ENCODE data around the gene AGK.

Gene AGK

GRCh38 chr7:141598408-141598807 lies 47.2 kb downstream of the AGK start:
- H3K4me3 ChIP-seq (ENCODE audit: low read length): no peak overlapping the region
- no peak for DNase-seq (ENCODE audit: low read depth)
- TF ChIP-seq CTCF (conservative IDR thresholded peaks at IDR 0.05; ENCODE audit: low read length): no peak

DNA sequence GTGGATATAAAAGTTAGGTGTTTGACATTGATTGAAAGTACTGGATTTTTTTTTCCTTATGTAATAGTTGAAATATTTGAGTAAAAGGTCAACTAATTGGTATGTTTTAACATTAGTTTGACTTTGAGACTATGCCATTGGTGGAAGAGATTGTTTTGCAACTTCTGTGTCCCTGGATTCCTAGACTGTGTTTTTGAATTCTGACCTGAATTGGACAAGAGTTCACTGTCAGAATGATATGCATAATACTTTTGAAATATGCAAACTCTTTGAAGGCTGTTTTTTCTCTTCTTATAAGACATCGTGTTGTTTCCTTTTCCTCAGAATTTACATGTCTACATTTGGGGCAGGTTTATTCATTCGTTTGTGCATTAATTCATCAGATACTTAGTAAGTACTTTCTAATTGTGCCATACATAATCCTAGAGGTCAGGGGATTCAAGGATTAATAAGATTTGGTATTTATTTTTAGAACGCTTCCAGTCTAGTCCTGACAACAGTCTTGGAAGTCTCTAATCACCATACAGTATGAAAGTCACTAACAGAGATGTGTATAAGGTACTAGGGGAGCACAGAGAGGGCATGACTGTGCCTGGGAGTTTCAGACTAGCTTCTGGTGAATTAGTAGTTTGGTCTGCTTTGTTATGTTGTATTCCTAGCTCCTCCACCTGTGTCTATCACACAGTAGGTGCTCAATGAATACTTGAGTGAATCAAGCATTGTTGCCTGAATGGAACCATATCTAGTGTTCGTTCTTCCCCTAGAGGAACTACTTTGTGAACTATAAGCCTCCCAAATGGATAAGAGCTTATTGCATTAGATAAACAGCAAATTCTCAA lies 49.2 kb downstream of the AGK start:
- DNase-seq (ENCODE audit: low read depth): no peak
- TF ChIP-seq CTCF (conservative IDR thresholded peaks at IDR 0.05; ENCODE audit: low read length): no peak
- no peak overlapping the region for H3K4me3 ChIP-seq (ENCODE audit: low read length)

DNA sequence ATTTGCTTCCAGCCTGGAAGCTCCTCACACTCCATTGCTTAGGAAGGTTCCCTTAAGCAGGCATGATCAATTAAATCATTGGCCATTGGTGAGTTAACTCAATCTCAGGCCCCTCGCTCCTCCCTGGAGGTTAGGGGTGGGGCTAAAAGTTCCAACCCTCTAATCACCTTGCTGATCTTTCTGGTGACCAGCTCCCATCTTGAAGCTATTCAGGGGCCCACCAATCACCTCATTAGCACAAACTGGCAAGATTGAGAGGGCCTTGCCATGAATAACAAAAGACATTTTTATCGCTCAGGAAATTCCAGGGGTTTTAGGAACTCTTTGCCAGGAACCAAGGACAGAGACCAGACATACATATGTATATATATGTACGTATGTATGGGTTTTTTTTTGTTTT lies 58.4 kb downstream of the AGK start:
- DNase-seq (ENCODE audit: low read depth): no peak
- TF ChIP-seq CTCF (conservative IDR thresholded peaks at IDR 0.05; ENCODE audit: low read length): no peak
- H3K4me3 ChIP-seq (ENCODE audit: low read length): no peak overlapping the region

GRCh38 chr7:141610671-141611070 lies 59.5 kb downstream of the AGK start:
- DNase-seq (ENCODE audit: low read depth): no peak

DNA sequence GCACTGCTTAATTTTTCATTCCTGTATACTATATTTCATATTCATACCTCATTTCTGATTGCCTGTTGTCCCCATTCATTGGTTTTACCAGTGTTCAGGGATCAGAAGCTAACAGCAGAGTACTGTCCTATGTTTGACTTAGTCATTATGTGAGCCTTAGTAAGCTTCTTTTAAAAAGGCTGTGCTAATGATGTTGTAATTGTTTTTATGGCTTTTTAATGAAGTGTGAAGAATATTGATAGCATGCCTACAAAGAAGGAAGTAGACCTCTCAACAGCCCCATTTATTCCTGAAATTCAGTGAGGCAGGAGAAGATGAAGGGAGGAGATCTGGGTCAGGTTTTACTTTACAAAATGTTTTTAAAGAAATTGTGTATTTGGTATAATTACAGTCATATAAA lies 61.7 kb downstream of the AGK start:
- no peak overlapping the region for H3K4me3 ChIP-seq (ENCODE audit: low read length)
- no peak for TF ChIP-seq CTCF (conservative IDR thresholded peaks at IDR 0.05; ENCODE audit: low read length)
- no peak for DNase-seq (ENCODE audit: low read depth)

More at GRCh38 chr7:141610671-141611070, 59.5 kb downstream of the AGK start:
- H3K4me3 ChIP-seq (ENCODE audit: low read length): no peak overlapping the region
- TF ChIP-seq CTCF (conservative IDR thresholded peaks at IDR 0.05; ENCODE audit: low read length): no peak

GRCh38 chr7:141617280-141617679 lies 66.1 kb downstream of the AGK start:
- no peak for DNase-seq (ENCODE audit: low read depth)
- TF ChIP-seq CTCF (conservative IDR thresholded peaks at IDR 0.05; ENCODE audit: low read length): no peak

GRCh38 chr7:141619745-141620144 lies 68.5 kb downstream of the AGK start:
- no peak overlapping the region for H3K4me3 ChIP-seq (ENCODE audit: low read length)
- DNase-seq (ENCODE audit: low read depth): no peak
- no peak for TF ChIP-seq CTCF (conservative IDR thresholded peaks at IDR 0.05; ENCODE audit: low read length)

More at GRCh38 chr7:141617280-141617679, 66.1 kb downstream of the AGK start:
- H3K4me3 ChIP-seq (ENCODE audit: low read length): no peak overlapping the region
